IMR-90 (cell line): ENCODE results near the gene SETD3. TPM values are rescaled to one million over a fixed set of nuclear protein-coding genes. Genes with fewer than 3 reads are reported as not detected.

Source experiments
- ATAC-seq: fragments of 200-7000 bp; cut with Tn5 transposase; 2 replicates; pipeline ENCODE4 v1.9.1; 2020; ENCODE audit warnings: low read depth, mild to moderate bottlenecking, moderate library complexity
- BruUV-seq: library from RNA; stranded (reverse); fragments of 400-500 nt; replicated peaks from 2 replicates; lab custom pipeline; 2021; lab: Mats Ljungman, UMichigan
- CTCF ChIA-PET: fragments of 300-600 bp; formaldehyde crosslinking; extraction: SDS; loops from one replicate; lab custom pipeline; 2021; ENCODE audit warnings: antibody characterized with exemption; lab: Yijun Ruan, JAX
- POLR2A ChIA-PET: fragments of 300-600 bp; sonication (Branson Sonifier 250); formaldehyde crosslinking; loops from one replicate; lab custom pipeline; 2022; ENCODE audit warnings: antibody characterized with exemption; ENCODE audit not compliant: unreplicated experiment; lab: Charles Lee
- DNase-seq: peaks from one replicate; pipeline ENCODE4 v3.0.0; 2013
- H2AFZ ChIP-seq: replicated peaks from 2 replicates; pipeline ENCODE3; 2013; ENCODE audit warnings: low read length, mild to moderate bottlenecking; ENCODE audit not compliant: poor library complexity
- H2AK5ac ChIP-seq: 2 replicates; pipeline ENCODE4 v1.6.1; 2013; ENCODE audit warnings: low read depth, low read length, inconsistent platforms
- H2AK9ac ChIP-seq: replicated peaks from 2 replicates; pipeline ENCODE3; 2013; ENCODE audit warnings: mild to moderate bottlenecking, low read depth, low read length, moderate library complexity; ENCODE audit not compliant: poor library complexity
- H2BK120ac ChIP-seq: 2 replicates; pipeline ENCODE4 v1.6.1; 2013; ENCODE audit warnings: low read depth, low read length, inconsistent platforms
- H2BK15ac ChIP-seq: 3 replicates; pipeline ENCODE4 v1.6.1; 2013; ENCODE audit warnings: low read depth, low read length, inconsistent platforms
- H2BK20ac ChIP-seq: 2 replicates; pipeline ENCODE4 v1.6.1; 2013; ENCODE audit warnings: low read depth, mild to moderate bottlenecking, inconsistent platforms, low read length, moderate library complexity
- H2BK5ac ChIP-seq: 2 replicates; pipeline ENCODE4 v1.6.1; 2013; ENCODE audit warnings: mild to moderate bottlenecking, low read depth, low read length, inconsistent platforms; ENCODE audit not compliant: poor library complexity, severe bottlenecking
- H3K14ac ChIP-seq: replicated peaks from 2 replicates; pipeline ENCODE4 v1.6.1; 2013; ENCODE audit warnings: low read depth, low read length, inconsistent platforms
- H3K18ac ChIP-seq: 2 replicates; pipeline ENCODE4 v1.6.1; 2013; ENCODE audit warnings: low read depth, low read length, control low read depth
- H3K23ac ChIP-seq: 2 replicates; pipeline ENCODE4 v1.6.1; 2013; ENCODE audit warnings: low read depth, low read length, inconsistent platforms
- H3K27ac ChIP-seq: 2 replicates; pipeline ENCODE4 v1.5.1; 2013; ENCODE audit warnings: mild to moderate bottlenecking, control low read depth, low read length; ENCODE audit not compliant: insufficient read depth
- H3K27me3 ChIP-seq: 2 replicates; pipeline ENCODE4 v1.6.1; 2013; ENCODE audit warnings: low read length; ENCODE audit not compliant: control insufficient read depth, insufficient read depth
- H3K36me3 ChIP-seq: 2 replicates; pipeline ENCODE4 v1.6.1; 2013; ENCODE audit warnings: low read length, mixed read lengths; ENCODE audit not compliant: control insufficient read depth, insufficient read depth
- H3K4ac ChIP-seq: 2 replicates; pipeline ENCODE4 v1.6.1; 2013; ENCODE audit warnings: low read depth, low read length, inconsistent platforms
- H3K4me1 ChIP-seq: 2 replicates; pipeline ENCODE4 v1.6.1; 2013; ENCODE audit warnings: low read length, mixed read lengths; ENCODE audit not compliant: control insufficient read depth, insufficient read depth
- H3K4me2 ChIP-seq: 2 replicates; pipeline ENCODE4 v1.6.1; 2013; ENCODE audit warnings: low read depth, mild to moderate bottlenecking, control low read depth, low read length, moderate library complexity
- H3K4me3 ChIP-seq: 2 replicates; pipeline ENCODE4 v1.5.1; 2013; ENCODE audit warnings: low read depth, mild to moderate bottlenecking, control low read depth, low read length, moderate library complexity; ENCODE audit not compliant: insufficient read depth
- H3K56ac ChIP-seq: 2 replicates; pipeline ENCODE4 v1.6.1; 2013; ENCODE audit warnings: low read length, inconsistent platforms; ENCODE audit not compliant: insufficient read depth; ENCODE audit errors: extremely low read depth
- H3K79me1 ChIP-seq, 2 experiments: 2 replicates each; pipeline ENCODE4 v1.6.1; 2013; ENCODE audit warnings: low read length in 2 of 2, inconsistent platforms in 1 of 2, low read depth in 1 of 2
- H3K9ac ChIP-seq: 2 replicates; pipeline ENCODE4 v1.6.1; 2013; ENCODE audit warnings: low read depth, low read length, control low read depth
- H3K9me1 ChIP-seq: 2 replicates; pipeline ENCODE4 v1.6.1; 2013; ENCODE audit warnings: low read length, inconsistent platforms; ENCODE audit not compliant: insufficient read depth
- H3K9me3 ChIP-seq: 2 replicates; pipeline ENCODE4 v1.6.1; 2013; ENCODE audit warnings: low read length; ENCODE audit not compliant: control insufficient read depth, insufficient read depth
- H4K20me1 ChIP-seq: 2 replicates; pipeline ENCODE4 v1.6.1; 2013; ENCODE audit warnings: low read length, inconsistent platforms; ENCODE audit not compliant: insufficient read depth
- H4K5ac ChIP-seq: 2 replicates; pipeline ENCODE4 v1.6.1; 2013; ENCODE audit warnings: mild to moderate bottlenecking, low read depth, low read length, control low read depth
- H4K8ac ChIP-seq, 2 experiments: 2 replicates each; pipeline ENCODE4 v1.6.1; 2013; ENCODE audit warnings: low read depth in 2 of 2, low read length in 2 of 2, control low read depth in 1 of 2, inconsistent platforms in 1 of 2
- H4K91ac ChIP-seq: 2 replicates; pipeline ENCODE4 v1.6.1; 2013; ENCODE audit warnings: low read depth, low read length, inconsistent platforms; ENCODE audit not compliant: insufficient read depth
- MAFK ChIP-seq: IDR thresholded peaks from 2 replicates; pipeline ENCODE4 v1.6.1; 2012; ENCODE audit warnings: low read depth, low read length, improper control_type of control experiment
- RAD21 ChIP-seq: IDR thresholded peaks from 2 replicates; pipeline ENCODE4 v1.6.1; 2012; ENCODE audit warnings: low read length, improper control_type of control experiment
- WGBS, 2 experiments: methylation state at CpG; one replicate each; pipeline versions ENCODE4 v1.1.5 to v1.1.7; 2013; ENCODE audit warnings: missing lambda C conversion rate in 2 of 2; ENCODE audit not compliant: insufficient read length in 1 of 2; ENCODE audit errors: extremely low coverage in 2 of 2; 5-methylcytosine and 5-hydroxymethylcytosine counted together
- dilution Hi-C: fragments of 300-500 bp; cut with HindIII; formaldehyde crosslinking; loops from one replicate; pipeline ENCODE4 v1.14.3; 2018; ENCODE audit warnings: low sequenced_read_pairs; ENCODE audit not compliant: unreplicated experiment
- in situ Hi-C: fragments of 300-500 bp; cut with MboI; formaldehyde crosslinking; loops from 3 replicates; pipeline ENCODE4 v1.14.3; 2019; ENCODE audit warnings: low sequenced_read_pairs, inconsistent platforms, mixed read lengths
- intact Hi-C: fragments of 100-400 bp; cut with micrococcal nuclease; formaldehyde crosslinking; loops from 2 replicates; pipeline ENCODE4 v1.10.0; 2022
- polyA plus RNA-seq, 3 experiments: library from polyadenylated mRNA; depleted of rRNA; stranded (reverse); fragments of >200 nt; gene quantifications; 2 replicates each; pipeline ENCODE4 v1.2.3, GENCODE V29; 2012; ENCODE audit warnings: low replicate concordance in 1 of 3
- total RNA-seq: library from RNA; depleted of rRNA; stranded (reverse); fragments of >200 nt; gene quantifications from 2 replicates; pipeline ENCODE4 v1.2.3, GENCODE V29; 2012
- TF ChIP-seq, protein P1 (sequence below): fragments of 150-350 bp; IDR thresholded peaks from 2 replicates; pipeline ENCODE4 v1.6.1; 2017; ENCODE audit warnings: mild to moderate bottlenecking, antibody characterized with exemption, low read length, low read depth

The SETD3 gene
- total and polyA plus RNA-seq, 2 of the 4 experiments (the other 2 are of a cell fraction) = 18.8 to 31.9 TPM

DNA sequence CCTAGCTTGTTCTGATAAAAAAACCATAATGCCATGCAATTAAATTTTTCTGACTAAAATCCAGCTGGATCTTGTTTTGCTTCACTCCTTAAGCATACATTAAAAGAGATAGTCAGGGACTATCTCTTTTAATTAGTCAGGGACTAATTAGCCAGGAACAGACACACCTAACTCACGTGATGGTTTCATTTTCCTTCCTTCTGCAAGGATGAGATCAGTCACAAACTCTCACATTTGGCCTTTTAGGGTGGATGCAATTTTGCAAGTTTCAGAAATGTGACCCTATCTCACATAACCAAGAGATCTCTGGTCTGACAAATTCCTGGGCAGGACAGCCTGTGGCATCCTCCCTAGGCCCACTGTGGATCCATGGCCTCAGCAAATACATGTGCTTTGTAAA, 62.4 kb downstream of the SETD3 start:
- Histone ChIP-seq H3K4me1 (no peaks in the 10 kb centered on the region), H3K18ac (no peak overlapping the region), H3K9me3 (no peaks in the 10 kb centered on the region), H3K9ac (no peak overlapping the region), H3K9me1 (0 out of 2 replicates have a peak, but pooled peaks cover 4% of the 10 kb centered on the region), H3K36me3 (0 out of 2 replicates have a peak, but pooled peaks cover 2% of the 10 kb centered on the region), H4K5ac (no peak overlapping the region), H4K91ac (no peak overlapping the region), H3K4ac (no peak overlapping the region), H3K23ac (no peak overlapping the region), H2BK120ac (no peak overlapping the region), H4K20me1 (no peaks in the 10 kb centered on the region; the same call in 1 of the 2 replicates), H3K27ac (no peak overlapping the region), H2BK15ac (no peak overlapping the region), H4K8ac (no peak overlapping the region), H2AK5ac (no peak overlapping the region), H3K27me3 (no peaks in the 10 kb centered on the region), H3K4me2 (no peak overlapping the region), H3K14ac (no peak overlapping the region), H2AFZ (no peak overlapping the region), H3K79me1 (peaks cover 4 to 12% of the 10 kb centered on the region in 2 experiments; a peak in 2 of 4 replicates), H2BK20ac (no peak overlapping the region), H3K56ac (no peak overlapping the region), H3K4me3 (no peak overlapping the region), H2BK5ac (no peak overlapping the region), H2AK9ac (no peak overlapping the region)
- intact Hi-C loops = no loop called here
- ChIA-PET CTCF (interaction anchor here (4.3 kb wide), 1 partner anchor 98 kb away, joined by 27 read pairs; no protein-coding TSS in a partner anchor), POLR2A (no interaction called here)
- in situ Hi-C loops = loop anchor here (10.0 kb wide), 1 partner anchor 93 kb away; no protein-coding TSS in a partner anchor
- WGBS, 2 experiments = no CpG with 5 or more reads among the region's 1 CpG
- dilution Hi-C loops = no loop called here
- BruUV-seq = no TSS peak
- ATAC-seq (no peak), DNase-seq (no peak)
- TF ChIP-seq, protein P1, sequence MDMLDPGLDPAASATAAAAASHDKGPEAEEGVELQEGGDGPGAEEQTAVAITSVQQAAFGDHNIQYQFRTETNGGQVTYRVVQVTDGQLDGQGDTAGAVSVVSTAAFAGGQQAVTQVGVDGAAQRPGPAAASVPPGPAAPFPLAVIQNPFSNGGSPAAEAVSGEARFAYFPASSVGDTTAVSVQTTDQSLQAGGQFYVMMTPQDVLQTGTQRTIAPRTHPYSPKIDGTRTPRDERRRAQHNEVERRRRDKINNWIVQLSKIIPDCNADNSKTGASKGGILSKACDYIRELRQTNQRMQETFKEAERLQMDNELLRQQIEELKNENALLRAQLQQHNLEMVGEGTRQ = no peak
- TF ChIP-seq RAD21 (no peak), MAFK (no peak)
